GM23248 (cell line): ENCODE results near the gene ATG7. TPM values are rescaled to one million over a fixed set of nuclear protein-coding genes. Genes with fewer than 3 reads are reported as not detected.

Experiments
- DNase-seq: peaks from one replicate; pipeline ENCODE4 v3.0.0-alpha.2; 2015
- H2AFZ ChIP-seq: fragments of 200-600 bp; sonication (generic); 2 replicates; pipeline ENCODE4 v1.6.1; 2016; ENCODE audit warnings: antibody characterized with exemption
- H3F3A ChIP-seq: fragments of 200-600 bp; sonication (generic); 2 replicates; pipeline ENCODE4 v1.6.1; 2016; ENCODE audit warnings: mild to moderate bottlenecking, antibody characterized with exemption, mixed run types; ENCODE audit not compliant: insufficient read depth
- H3K27ac ChIP-seq: fragments of 200-600 bp; sonication (generic); 2 replicates; pipeline ENCODE4 v1.5.1; 2016; ENCODE audit warnings: mild to moderate bottlenecking
- H3K27me3 ChIP-seq: fragments of 200-600 bp; sonication (generic); replicated peaks from 2 replicates; pipeline ENCODE4 v1.6.1; 2016; ENCODE audit warnings: mild to moderate bottlenecking; ENCODE audit not compliant: insufficient read depth
- H3K36me3 ChIP-seq: fragments of 200-600 bp; sonication (generic); 2 replicates; pipeline ENCODE4 v1.6.1; 2016; ENCODE audit warnings: low read depth, mild to moderate bottlenecking
- H3K4me1 ChIP-seq: fragments of 200-600 bp; sonication (generic); 2 replicates; pipeline ENCODE4 v1.6.1; 2016; ENCODE audit warnings: mild to moderate bottlenecking; ENCODE audit not compliant: insufficient read depth
- H3K4me2 ChIP-seq: fragments of 200-600 bp; sonication (generic); one replicate; pipeline ENCODE4 v1.6.1; 2016; ENCODE audit warnings: mild to moderate bottlenecking; ENCODE audit not compliant: unreplicated experiment
- H3K4me3 ChIP-seq: fragments of 200-600 bp; sonication (generic); 2 replicates; pipeline ENCODE4 v1.5.1; 2016; ENCODE audit warnings: mild to moderate bottlenecking
- H3K79me2 ChIP-seq: fragments of 200-600 bp; sonication (generic); 2 replicates; pipeline ENCODE4 v1.6.1; 2016; ENCODE audit warnings: mild to moderate bottlenecking; ENCODE audit not compliant: insufficient read depth
- H3K9ac ChIP-seq: fragments of 200-600 bp; sonication (generic); 2 replicates; pipeline ENCODE4 v1.6.1; 2016; ENCODE audit warnings: mild to moderate bottlenecking
- H3K9me2 ChIP-seq: fragments of 200-600 bp; sonication (generic); 2 replicates; pipeline ENCODE4 v1.6.1; 2016; ENCODE audit warnings: mixed run types, mild to moderate bottlenecking, moderate library complexity; ENCODE audit not compliant: insufficient read depth
- H3K9me3 ChIP-seq: fragments of 200-600 bp; sonication (generic); one replicate; pipeline ENCODE4 v1.6.1; 2017; ENCODE audit warnings: low read depth
- H4K20me1 ChIP-seq: fragments of 200-600 bp; sonication (generic); 2 replicates; pipeline ENCODE4 v1.6.0; 2016; ENCODE audit not compliant: insufficient read depth
- EZH2 ChIP-seq: fragments of 200-600 bp; sonication (generic); IDR thresholded peaks from 2 replicates; pipeline ENCODE4 v1.6.1; 2018; ENCODE audit warnings: antibody characterized with exemption, mild to moderate bottlenecking; ENCODE audit not compliant: insufficient read depth, poor library complexity, severe bottlenecking
- EZH2phosphoT487 ChIP-seq: fragments of 200-600 bp; sonication (generic); IDR thresholded peaks from 2 replicates; pipeline ENCODE4 v1.6.1; 2018; ENCODE audit warnings: antibody characterized with exemption, moderate library complexity, mild to moderate bottlenecking, low read depth; ENCODE audit not compliant: insufficient read depth
- WGBS, 2 experiments: methylation state at CpG; one replicate each; pipeline ENCODE4 v1.1.6; 2015 to 2017; ENCODE audit warnings: low lambda C conversion rate in 2 of 2, low coverage in 1 of 2; ENCODE audit errors: missing lambda C conversion rate in 2 of 2; 5-methylcytosine and 5-hydroxymethylcytosine counted together
- in situ Hi-C: fragments of 300-500 bp; cut with MboI; formaldehyde crosslinking; loops from 2 replicates; pipeline ENCODE4 v1.15.0; 2020
- polyA plus RNA-seq: library from polyadenylated mRNA; unstranded; fragments of >200 nt; fragmentation: Nextera tagmentation; extraction: Ambion mirVana; gene quantifications from 2 replicates; pipeline ENCODE4 v1.2.1, GENCODE V29; 2016
- total RNA-seq: library from RNA; depleted of rRNA; stranded (reverse); fragments of >200 nt; shearing (Covaris generic); gene quantifications from 2 replicates; pipeline ENCODE4 v1.2.3, GENCODE V29; 2014

ATG7 gene
- total and polyA plus RNA-seq, 2 experiments from 2014 or later = 40.5 to 67.5 TPM

GRCh38 chr3:11364181-11364580, 92.0 kb downstream of the ATG7 start:
- H3F3A ChIP-seq = peaks cover 33% of the 10 kb centered on the region
- 25 to 35% methylated on average over 2 of the region's 2 CpGs for WGBS, 2 experiments
- DNase-seq = peak; percentile 65
- in situ Hi-C loops = no loop called here
- H3K4me1 ChIP-seq = peaks cover 31% of the 10 kb centered on the region
- TF ChIP-seq EZH2phosphoT487 (no peak), EZH2 (no peak)
- no peak overlapping the region for H3K4me3 ChIP-seq
- no peaks in the 10 kb centered on the region for H3K79me2 ChIP-seq
- peak overlapping the region; percentile 36; the same call in 1 of the 2 replicates for H3K27ac ChIP-seq
- 0 out of 2 replicates have a peak overlapping the region, but pooled peaks have one; percentile 9 for H3K9ac ChIP-seq
- H3K27me3 ChIP-seq = no peaks in the 10 kb centered on the region
- H3K9me3 ChIP-seq = no peaks in the 10 kb centered on the region
- no peak overlapping the region for H3K4me2 ChIP-seq
- no peaks in the 10 kb centered on the region for H3K9me2 ChIP-seq
- H2AFZ ChIP-seq = no peak overlapping the region
- H3K36me3 ChIP-seq = peaks cover 34% of the 10 kb centered on the region; the same call in 1 of the 2 replicates
- H4K20me1 ChIP-seq = no peaks in the 10 kb centered on the region

DNA sequence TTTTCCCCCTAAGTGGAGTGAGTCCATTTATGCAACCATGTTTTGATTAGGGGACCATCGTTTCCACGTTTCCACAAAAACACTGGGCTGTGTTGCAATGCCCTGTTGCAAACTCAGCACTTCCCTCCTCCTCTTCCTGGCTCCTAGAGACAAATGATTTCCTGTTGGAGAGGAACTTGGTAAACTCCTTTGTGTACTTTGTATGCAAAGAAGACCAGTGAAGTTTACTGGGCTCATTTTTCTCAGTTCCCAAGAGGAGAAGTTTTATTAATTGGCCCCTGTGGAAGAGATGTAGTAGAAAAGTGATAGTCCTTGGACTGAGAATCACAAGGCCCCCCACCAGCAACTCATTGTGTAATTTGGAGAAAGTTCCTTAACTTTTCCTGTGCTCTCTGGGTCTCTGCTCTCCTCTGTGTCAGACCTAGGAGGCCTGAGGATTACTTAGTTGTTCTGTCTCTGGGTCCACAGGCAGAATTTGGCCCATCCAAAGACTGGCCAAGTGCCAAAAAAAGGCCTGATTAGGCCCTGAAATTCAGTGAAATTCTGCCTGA, 95.0 kb downstream of the ATG7 start:
- H4K20me1 ChIP-seq = no peaks in the 10 kb centered on the region
- DNase-seq = peak; percentile 66
- WGBS, 2 experiments = 6 to 9% methylated on average over 2 of the region's 2 CpGs
- H3K4me1 ChIP-seq = peaks cover 30% of the 10 kb centered on the region
- peak overlapping the region; percentile 39 for H3K9ac ChIP-seq
- H3F3A ChIP-seq = peaks cover 26% of the 10 kb centered on the region
- no peaks in the 10 kb centered on the region for H3K9me2 ChIP-seq
- peaks cover 14% of the 10 kb centered on the region for H3K36me3 ChIP-seq
- H3K4me3 ChIP-seq = no peak overlapping the region
- no peaks in the 10 kb centered on the region for H3K79me2 ChIP-seq
- in situ Hi-C loops = no loop called here
- H3K9me3 ChIP-seq = no peaks in the 10 kb centered on the region
- H3K4me2 ChIP-seq = no peak overlapping the region
- peak overlapping the region; percentile 46 for H2AFZ ChIP-seq
- TF ChIP-seq EZH2 = no peak
- no peak for TF ChIP-seq EZH2phosphoT487
- H3K27me3 ChIP-seq = no peaks in the 10 kb centered on the region
- H3K27ac ChIP-seq = peak overlapping the region; percentile 39

DNA sequence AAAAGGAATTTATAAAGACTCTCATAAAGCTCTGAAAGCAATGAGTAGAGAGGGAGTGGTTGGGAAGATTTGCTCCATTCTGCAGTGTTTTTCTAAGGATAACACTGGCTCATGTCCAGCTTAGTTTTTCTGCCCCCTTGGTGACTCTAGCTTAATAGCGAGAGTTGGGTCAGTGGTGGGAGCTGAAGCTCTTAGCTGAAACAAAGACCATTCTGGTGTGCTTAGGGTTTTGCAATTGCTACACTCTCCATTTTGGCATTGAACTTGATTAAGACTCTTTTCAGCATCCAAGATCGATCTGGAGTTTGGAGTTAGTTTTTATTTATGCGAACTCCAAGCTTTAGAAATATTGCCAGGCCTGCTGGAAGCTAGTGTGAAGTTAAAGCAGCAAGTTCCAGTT, 98.0 kb downstream of the ATG7 start:
- Histone ChIP-seq H3K36me3 (peaks cover 9% of the 10 kb centered on the region), H2AFZ (no peak overlapping the region), H3K27me3 (no peaks in the 10 kb centered on the region), H4K20me1 (no peaks in the 10 kb centered on the region), H3F3A (peaks cover 11% of the 10 kb centered on the region; the same call in 1 of the 2 replicates), H3K4me3 (no peak overlapping the region), H3K9me3 (no peaks in the 10 kb centered on the region), H3K4me1 (peaks cover 9% of the 10 kb centered on the region), H3K27ac (no peak overlapping the region), H3K9me2 (no peaks in the 10 kb centered on the region), H3K79me2 (no peaks in the 10 kb centered on the region), H3K4me2 (no peak overlapping the region), H3K9ac (no peak overlapping the region)
- WGBS, 2 experiments = 38 to 39% methylated on average over 3 of the region's 3 CpGs
- in situ Hi-C loops = no loop called here
- TF ChIP-seq EZH2 (no peak), EZH2phosphoT487 (no peak)
- DNase-seq = no peak

DNA sequence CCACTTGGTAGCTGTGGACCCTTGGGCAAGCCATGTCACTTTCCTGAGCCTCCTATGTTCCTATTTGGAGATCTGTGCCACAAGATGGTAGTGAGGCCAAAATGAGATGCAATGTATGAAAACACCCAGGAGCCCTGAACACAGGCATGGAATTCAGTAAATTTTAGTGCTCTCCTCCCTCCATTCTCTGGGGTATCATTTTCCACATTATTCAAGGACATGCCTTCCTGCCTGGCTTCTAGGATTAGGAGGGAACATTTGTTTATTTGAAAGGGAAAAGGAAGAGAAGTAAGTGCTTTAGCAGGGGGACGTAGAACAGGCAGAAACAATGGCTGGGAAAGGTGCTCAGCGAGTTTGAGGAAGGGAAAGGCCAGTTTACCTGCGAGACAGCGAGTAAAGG, 98.8 kb downstream of the ATG7 start:
- in situ Hi-C loops = no loop called here
- H2AFZ ChIP-seq = no peak overlapping the region
- DNase-seq = no peak
- H3F3A ChIP-seq = peaks cover 11% of the 10 kb centered on the region; the same call in 1 of the 2 replicates
- H3K27ac ChIP-seq = no peak overlapping the region
- H4K20me1 ChIP-seq = no peaks in the 10 kb centered on the region
- no peaks in the 10 kb centered on the region for H3K9me2 ChIP-seq
- H3K27me3 ChIP-seq = no peaks in the 10 kb centered on the region
- WGBS, 2 experiments = 90 to 91% methylated on average over 4 of the region's 4 CpGs
- H3K4me2 ChIP-seq = no peak overlapping the region
- H3K4me3 ChIP-seq = no peak overlapping the region
- H3K4me1 ChIP-seq = peaks cover 9% of the 10 kb centered on the region
- H3K79me2 ChIP-seq = no peaks in the 10 kb centered on the region
- peaks cover 9% of the 10 kb centered on the region for H3K36me3 ChIP-seq
- no peak for TF ChIP-seq EZH2
- no peak for TF ChIP-seq EZH2phosphoT487
- H3K9ac ChIP-seq = no peak overlapping the region
- no peaks in the 10 kb centered on the region for H3K9me3 ChIP-seq

DNA sequence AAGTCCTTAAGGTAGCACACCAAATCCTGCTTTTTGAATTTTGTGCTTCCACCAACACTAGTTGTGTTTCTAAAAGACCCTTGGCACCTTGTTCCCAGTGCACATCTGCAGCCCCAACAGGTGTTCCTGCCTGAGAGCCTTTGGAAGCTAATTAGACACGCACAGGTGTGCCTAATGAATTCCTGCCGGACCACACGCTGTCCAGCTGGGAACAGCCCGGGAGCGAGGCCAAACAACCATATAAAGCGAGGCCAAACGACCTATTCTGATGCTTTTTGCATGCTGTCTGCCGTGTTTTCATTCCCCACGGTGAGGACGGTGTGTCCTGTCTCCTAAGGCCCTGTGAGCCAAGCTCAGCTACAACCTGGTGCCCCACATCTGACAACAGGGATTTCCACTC, 99.5 kb downstream of the ATG7 start:
- Histone ChIP-seq H2AFZ (no peak overlapping the region), H3K9me2 (no peaks in the 10 kb centered on the region), H3K4me1 (peaks cover 8% of the 10 kb centered on the region), H3K9me3 (no peaks in the 10 kb centered on the region), H3K4me3 (no peak overlapping the region), H3K79me2 (no peaks in the 10 kb centered on the region), H3F3A (peaks cover 11% of the 10 kb centered on the region; the same call in 1 of the 2 replicates), H3K27me3 (no peaks in the 10 kb centered on the region), H4K20me1 (no peaks in the 10 kb centered on the region), H3K4me2 (no peak overlapping the region), H3K27ac (no peak overlapping the region), H3K9ac (no peak overlapping the region), H3K36me3 (peaks cover 6% of the 10 kb centered on the region)
- in situ Hi-C loops = no loop called here
- DNase-seq = no peak
- WGBS, 2 experiments = 92% methylated on average over 10 of the region's 10 CpGs
- no peak for TF ChIP-seq EZH2phosphoT487
